ENCODE data around the gene NHS.

GRCh38 chrX:17580539-17581152 is 205.6 kb downstream of the NHS start:
- TF ChIP-seq CTCF (IDR thresholded peaks at IDR 0.05) (no peak), POLR2A (IDR thresholded peaks at IDR 0.05) (no peak)
